H1 (cell line): ENCODE data around the gene OPN1SW. TPM values are rescaled to one million over a fixed set of nuclear protein-coding genes. Genes with fewer than 3 reads are reported as not detected.

Experiments
- CTCF ChIA-PET: fragments of 300-600 bp; sonication (Branson Sonifier 250); formaldehyde crosslinking; loops from one replicate; lab custom pipeline; 2021; ENCODE audit not compliant: partially characterized antibody; lab: Charles Lee
- POLR2A ChIA-PET: fragments of 300-600 bp; sonication (Branson Sonifier 250); formaldehyde crosslinking; loops from one replicate; lab custom pipeline; 2021; ENCODE audit warnings: inconsistent platforms; ENCODE audit not compliant: partially characterized antibody; lab: Charles Lee
- DNase-seq, 2 experiments: peaks; one replicate each; pipeline versions ENCODE4 v3.0.0 to v3.0.0-alpha.2; 2010 to 2022; ENCODE audit warnings: low spot score in 2 of 2, low read depth in 1 of 2, mixed read lengths in 1 of 2
- FAIRE-seq: peaks from 2 replicates; lab custom pipeline; 2011; peaks lifted over from hg19 to GRCh38; lab: Jason Lieb, UNC
- H2AFZ ChIP-seq: 2 replicates; pipeline ENCODE4 v1.8.1; 2012; ENCODE audit warnings: low read length, inconsistent platforms
- H2AK5ac ChIP-seq: 2 replicates; pipeline ENCODE4 v1.6.1; 2013; ENCODE audit warnings: low read depth, low read length
- H2BK120ac ChIP-seq: replicated peaks from 2 replicates; pipeline ENCODE3; 2013; ENCODE audit warnings: low read depth, low read length, inconsistent platforms
- H2BK12ac ChIP-seq: 2 replicates; pipeline ENCODE4 v1.6.1; 2013; ENCODE audit warnings: low read depth, low read length
- H2BK15ac ChIP-seq: 2 replicates; pipeline ENCODE4 v1.6.1; 2013; ENCODE audit warnings: low read length
- H2BK20ac ChIP-seq: 2 replicates; pipeline ENCODE4 v1.6.1; 2013; ENCODE audit warnings: low read length
- H2BK5ac ChIP-seq: 2 replicates; pipeline ENCODE4 v1.6.1; 2013; ENCODE audit warnings: low read depth, low read length
- H3K14ac ChIP-seq: 2 replicates; pipeline ENCODE4 v1.6.1; 2013; ENCODE audit warnings: inconsistent platforms; ENCODE audit not compliant: insufficient read length
- H3K18ac ChIP-seq: 2 replicates; pipeline ENCODE4 v1.6.1; 2013; ENCODE audit warnings: low read length; ENCODE audit errors: extremely low read depth
- H3K23ac ChIP-seq: 2 replicates; pipeline ENCODE4 v1.6.1; 2013; ENCODE audit warnings: inconsistent platforms; ENCODE audit not compliant: insufficient read length
- H3K23me2 ChIP-seq: 2 replicates; pipeline ENCODE4 v1.6.1; 2013; ENCODE audit warnings: low read depth, low read length
- H3K27ac ChIP-seq: 2 replicates; pipeline ENCODE4 v1.6.1; 2011; ENCODE audit warnings: low read depth, low read length, inconsistent platforms
- H3K27me3 ChIP-seq, 4 experiments: replicated peaks in 1 of 4; 1 replicate in 1 of 4; 2 replicates in 3 of 4; pipeline versions ENCODE4 v1.6.1 to v1.8.1; 2011 to 2013; ENCODE audit warnings: low read length in 3 of 4, mild to moderate bottlenecking in 3 of 4, inconsistent platforms in 2 of 4, mixed read lengths in 2 of 4, moderate library complexity in 1 of 4; ENCODE audit not compliant: control insufficient read depth in 3 of 4, insufficient read depth in 3 of 4; ENCODE audit errors: extremely low read depth in 1 of 4
- H3K36me3 ChIP-seq, 4 experiments: 2 replicates each; pipeline versions ENCODE4 v1.6.1 to v1.8.1; 2011 to 2013; ENCODE audit warnings: mild to moderate bottlenecking in 4 of 4, low read length in 3 of 4, moderate library complexity in 2 of 4, control low read depth in 1 of 4, inconsistent platforms in 1 of 4; ENCODE audit not compliant: insufficient read depth in 4 of 4, control insufficient read depth in 2 of 4
- H3K4ac ChIP-seq: replicated peaks from 2 replicates; pipeline ENCODE3; 2013; ENCODE audit warnings: low read length, low read depth, mixed read lengths, inconsistent platforms; ENCODE audit not compliant: insufficient read length
- H3K4me1 ChIP-seq, 4 experiments: replicated peaks in 1 of 4; 1 replicate in 1 of 4; 2 replicates in 3 of 4; pipeline versions ENCODE4 v1.6.1 to v1.8.1; 2011 to 2013; ENCODE audit warnings: low read length in 3 of 4, inconsistent platforms in 2 of 4, mixed read lengths in 1 of 4; ENCODE audit not compliant: insufficient read depth in 4 of 4, control insufficient read depth in 3 of 4
- H3K4me2 ChIP-seq, 2 experiments: 2 replicates each; pipeline versions ENCODE4 v1.6.1 to v1.8.1; 2011 to 2013; ENCODE audit warnings: low read depth in 2 of 2, low read length in 2 of 2, control low read depth in 1 of 2, inconsistent platforms in 1 of 2, mild to moderate bottlenecking in 1 of 2; ENCODE audit not compliant: insufficient read depth in 1 of 2
- H3K4me3 ChIP-seq, 4 experiments: fragments of 200-600, 300-600 bp in 1 of 4; sonication (generic), shearing (Covaris generic), sonication (Bioruptor Twin) in 1 of 4; 2 replicates each; pipeline versions ENCODE4 v1.5.1 to v1.8.1; 2011 to 2016; ENCODE audit warnings: low read length in 4 of 4, low read depth in 3 of 4, control low read depth in 2 of 4, inconsistent platforms in 2 of 4, mild to moderate bottlenecking in 2 of 4, mixed read lengths in 1 of 4, moderate library complexity in 1 of 4; ENCODE audit not compliant: insufficient read depth in 2 of 4; ENCODE audit errors: extremely low read depth in 1 of 4
- H3K56ac ChIP-seq: replicated peaks from 2 replicates; pipeline ENCODE3; 2013; ENCODE audit warnings: low read depth, mild to moderate bottlenecking, mixed read lengths, low read length, inconsistent platforms; ENCODE audit not compliant: insufficient read length
- H3K79me1 ChIP-seq: 2 replicates; pipeline ENCODE4 v1.6.1; 2013; ENCODE audit warnings: low read depth, low read length, control low read depth
- H3K79me2 ChIP-seq, 2 experiments: 2 replicates each; pipeline versions ENCODE4 v1.6.1 to v1.8.1; 2012 to 2013; ENCODE audit warnings: low read length in 2 of 2, mild to moderate bottlenecking in 2 of 2, inconsistent platforms in 1 of 2; ENCODE audit not compliant: insufficient read depth in 2 of 2, control insufficient read depth in 1 of 2
- H3K9ac ChIP-seq, 4 experiments: replicated peaks in 1 of 4; 1 replicate in 1 of 4; 2 replicates in 3 of 4; pipeline versions ENCODE4 v1.6.1 to v1.8.1; 2011 to 2013; ENCODE audit warnings: low read depth in 3 of 4, low read length in 3 of 4, control low read depth in 2 of 4, mild to moderate bottlenecking in 2 of 4, moderate library complexity in 2 of 4, inconsistent platforms in 1 of 4; ENCODE audit errors: extremely low read depth in 1 of 4
- H3K9me3 ChIP-seq, 2 experiments: 2 replicates each; pipeline versions ENCODE4 v1.6.1 to v1.8.1; 2012 to 2013; ENCODE audit warnings: mild to moderate bottlenecking in 2 of 2, moderate library complexity in 2 of 2, control low read depth in 1 of 2, inconsistent platforms in 1 of 2, low read depth in 1 of 2, low read length in 1 of 2, mixed read lengths in 1 of 2; ENCODE audit not compliant: insufficient read depth in 2 of 2
- H4K20me1 ChIP-seq, 2 experiments: replicated peaks in 1 of 2; 2 replicates each; pipeline versions ENCODE3 to v1.8.1; 2011 to 2013; ENCODE audit warnings: inconsistent platforms in 2 of 2, low read length in 2 of 2, mild to moderate bottlenecking in 1 of 2; ENCODE audit not compliant: insufficient read depth in 2 of 2, control insufficient read depth in 1 of 2
- H4K5ac ChIP-seq: 2 replicates; pipeline ENCODE4 v1.6.1; 2013; ENCODE audit warnings: low read length, low read depth, mixed read lengths, inconsistent platforms; ENCODE audit not compliant: insufficient read length
- H4K8ac ChIP-seq: 2 replicates; pipeline ENCODE4 v1.8.0; 2013; ENCODE audit warnings: mild to moderate bottlenecking, moderate library complexity, low read length, inconsistent platforms; ENCODE audit not compliant: insufficient read depth; ENCODE audit errors: extremely low read depth
- H4K91ac ChIP-seq: replicated peaks from 2 replicates; pipeline ENCODE3; 2013; ENCODE audit warnings: low read length, mixed read lengths, inconsistent platforms; ENCODE audit not compliant: insufficient read length
- ASH2L ChIP-seq: fragments of 200-600, 300-600 bp; sonication (generic); IDR thresholded peaks from one replicate; pipeline ENCODE4 v1.7.1; 2017; ENCODE audit warnings: low read length
- BACH1 ChIP-seq: IDR thresholded peaks from 2 replicates; pipeline ENCODE4 v1.6.1; 2012; ENCODE audit warnings: low read length, improper control_type of control experiment
- BRCA1 ChIP-seq: IDR thresholded peaks from 2 replicates; pipeline ENCODE4 v1.6.1; 2012; ENCODE audit warnings: low read depth, low read length, improper control_type of control experiment
- CEBPB ChIP-seq: IDR thresholded peaks from 2 replicates; pipeline ENCODE4 v1.6.1; 2012; ENCODE audit warnings: low read depth, low read length
- CHD1 ChIP-seq: IDR thresholded peaks from 2 replicates; pipeline ENCODE4 v1.6.1; 2012; ENCODE audit warnings: low read depth, low read length, improper control_type of control experiment
- CREB1 ChIP-seq: IDR thresholded peaks from 2 replicates; pipeline ENCODE4 v1.6.1; 2012; ENCODE audit warnings: inconsistent platforms
- EGR1 ChIP-seq: IDR thresholded peaks from 2 replicates; pipeline ENCODE4 v1.6.1; 2011; ENCODE audit warnings: low read depth, low read length, borderline replicate concordance
- FOSL1 ChIP-seq: IDR thresholded peaks from 2 replicates; pipeline ENCODE4 v1.6.1; 2011; ENCODE audit warnings: mild to moderate bottlenecking, low read depth, low read length, moderate library complexity; ENCODE audit not compliant: insufficient read depth
- KDM5A ChIP-seq: fragments of 200-600 bp; IDR thresholded peaks from 2 replicates; pipeline ENCODE4 v1.7.1; 2012; ENCODE audit warnings: mild to moderate bottlenecking, low read length, inconsistent platforms, mixed read lengths
- NRF1 ChIP-seq: IDR thresholded peaks from 2 replicates; pipeline ENCODE4 v1.6.1; 2011; ENCODE audit warnings: mild to moderate bottlenecking, low read depth, low read length, improper control_type of control experiment
- POLR2AphosphoS5 ChIP-seq: IDR thresholded peaks from 2 replicates; pipeline ENCODE4 v1.6.1; 2011; ENCODE audit warnings: low read depth, low read length
- SP1 ChIP-seq: IDR thresholded peaks from 2 replicates; pipeline ENCODE4 v1.6.1; 2011; ENCODE audit warnings: low read depth, low read length
- TAF7 ChIP-seq: optimal IDR thresholded peaks from 2 replicates; pipeline ENCODE3; 2011; ENCODE audit warnings: low read depth, mild to moderate bottlenecking, inconsistent platforms, low read length, moderate library complexity, borderline replicate concordance
- WGBS, 2 experiments: shearing (Covaris generic) in 1 of 2; methylation state at CpG; one replicate each; pipeline versions ENCODE4 v1.1.6 to v1.1.7; 2013 to 2015; ENCODE audit warnings: low lambda C conversion rate in 2 of 2, mixed read lengths in 2 of 2, inconsistent platforms in 1 of 2, low coverage in 1 of 2, missing lambda C conversion rate in 1 of 2; ENCODE audit not compliant: insufficient replicate concordance in 2 of 2, insufficient coverage in 1 of 2, insufficient read length in 1 of 2; ENCODE audit errors: extremely low coverage in 1 of 2, missing lambda C conversion rate in 1 of 2; 5-methylcytosine and 5-hydroxymethylcytosine counted together
- polyA plus RNA-seq, 7 experiments: library from polyadenylated mRNA; depleted of rRNA in 3 of 7; stranded (reverse) in 5 of 7; unstranded in 2 of 7; fragments of >200 nt in 5 of 7; fragments of 200-250 nt in 2 of 7; gene quantifications; 1 replicate in 5 of 7; 2 replicates in 1 of 7; 4 replicates in 1 of 7; pipeline versions ENCODE4 v1.2.1 to v1.2.3, GENCODE V29; 2011 to 2013; ENCODE audit warnings: missing spikeins in 2 of 7, mixed read lengths in 2 of 7
- total RNA-seq: library from RNA; stranded (reverse); fragmentation: NEBNext Ultra II Directional; extraction: Animal tissue kit (Norgen Biotek cat#: 25700); gene quantifications from 2 replicates; pipeline ENCODE4 v1.2.1, GENCODE V29; 2021
- TF ChIP-seq, protein P1 (sequence below): IDR thresholded peaks from 2 replicates; pipeline ENCODE4 v1.6.1; 2011; ENCODE audit warnings: low read depth, mild to moderate bottlenecking, low read length; ENCODE audit not compliant: insufficient read depth

The OPN1SW gene
- total and polyA plus RNA-seq, 2 of the 8 experiments (the other 6 are each of a cell fraction or from before 2014, with no cell fraction given): not detected

GRCh38 chr7:128812514-128813168, 37.0 kb upstream of the OPN1SW start:
- Histone ChIP-seq H3K18ac (0 out of 2 replicates have a peak overlapping the region, but pooled peaks have one; percentile 10), H3K79me2 (no peaks in the 10 kb centered on the region), H4K91ac (peak overlapping the region; percentile 25), H2BK5ac (no peak overlapping the region), H3K27me3 (no peaks in the 10 kb centered on the region), H2BK120ac (no peak overlapping the region), H4K8ac (no peak overlapping the region; the same call in 1 of the 2 replicates), H3K4ac (no peak overlapping the region), H3K56ac (no peak overlapping the region), H2AFZ (no peak overlapping the region), H2BK20ac (no peak overlapping the region), H3K9ac (no peak overlapping the region), H3K79me1 (no peaks in the 10 kb centered on the region), H3K23ac (no peak overlapping the region), H4K5ac (no peak overlapping the region), H3K27ac (no peak overlapping the region), H2BK12ac (0 out of 2 replicates have a peak overlapping the region, but pooled peaks have one; percentile 9), H3K4me2 (peak overlapping the region; percentile 12 to 22; a peak in 1 of 4 replicates), H3K4me3 (no peak overlapping the region), H3K4me1 (peaks cover 3 to 9% (median 4%) of the 10 kb centered on the region in 4 experiments; a peak in 6 of 7 replicates), H3K9me3 (no peaks in the 10 kb centered on the region), H3K36me3 (peaks cover 0 to 34% (median 6%) of the 10 kb centered on the region in 4 experiments; a peak in 4 of 8 replicates), H2BK15ac (no peak overlapping the region), H3K14ac (no peak overlapping the region), H2AK5ac (no peak overlapping the region), H4K20me1 (peaks cover 0 to 2% of the 10 kb centered on the region in 2 experiments), H3K23me2 (no peaks in the 10 kb centered on the region)
- ChIA-PET CTCF (interaction anchor here (1.0 to 2.4 kb wide), 9 partner anchors 13 to 142 kb away, joined by 3 to 10 read pairs (median 4); partner anchors contain the start of gene CCDC136), POLR2A (interaction anchor here (1.0 to 2.4 kb wide), 7 partner anchors 10 to 55 kb away, joined by 3 to 9 read pairs (median 4); no protein-coding TSS in a partner anchor)
- no peak for DNase-seq
- no peak for FAIRE-seq
- WGBS, 2 experiments: 70% methylated on average over 11 of the region's 11 CpGs; no CpG with 5 or more reads in 1 of the 2 experiments
- TF ChIP-seq BRCA1 (no peak), EGR1 (no peak), POLR2AphosphoS5 (no peak), CHD1 (no peak), TAF7 (no peak), FOSL1 (no peak), SP1 (no peak), NRF1 (no peak), CEBPB (no peak), BACH1 (no peak), CREB1 (no peak), KDM5A (no peak), ASH2L (no peak)
- TF ChIP-seq, protein P1, sequence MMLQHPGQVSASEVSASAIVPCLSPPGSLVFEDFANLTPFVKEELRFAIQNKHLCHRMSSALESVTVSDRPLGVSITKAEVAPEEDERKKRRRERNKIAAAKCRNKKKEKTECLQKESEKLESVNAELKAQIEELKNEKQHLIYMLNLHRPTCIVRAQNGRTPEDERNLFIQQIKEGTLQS: no peak
